Measurements from ENCODE around the gene ARAP3.

Gene ARAP3

DNA sequence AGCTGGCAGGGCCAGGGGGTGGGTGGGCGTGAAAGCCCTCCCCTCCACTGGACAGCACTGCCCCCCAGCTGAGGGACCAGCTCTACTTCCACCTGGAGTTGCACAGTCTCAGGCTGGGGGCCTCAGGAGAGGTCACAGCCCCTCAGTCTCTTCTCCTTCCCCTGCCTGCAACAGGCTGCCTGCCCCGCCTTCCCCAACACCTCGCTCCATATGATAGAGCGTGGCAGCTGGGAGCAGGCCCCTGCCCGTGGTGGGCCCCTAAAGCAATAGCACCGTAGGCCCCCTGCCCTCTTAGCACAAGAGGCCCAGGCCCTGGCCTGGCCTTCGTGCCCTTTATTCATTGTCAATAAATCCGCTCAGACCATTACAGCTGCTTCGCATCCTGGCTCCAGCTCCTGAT, 41.3 kb downstream of the ARAP3 start:
- H3K4me1 ChIP-seq (ENCODE audit: control insufficient read depth, insufficient read depth, low read length) = peaks cover 11% of the 10 kb centered on the region
- peaks cover 2% of the 10 kb centered on the region for H3K36me3 ChIP-seq (ENCODE audit: control insufficient read depth, insufficient read depth, low read length)

DNA sequence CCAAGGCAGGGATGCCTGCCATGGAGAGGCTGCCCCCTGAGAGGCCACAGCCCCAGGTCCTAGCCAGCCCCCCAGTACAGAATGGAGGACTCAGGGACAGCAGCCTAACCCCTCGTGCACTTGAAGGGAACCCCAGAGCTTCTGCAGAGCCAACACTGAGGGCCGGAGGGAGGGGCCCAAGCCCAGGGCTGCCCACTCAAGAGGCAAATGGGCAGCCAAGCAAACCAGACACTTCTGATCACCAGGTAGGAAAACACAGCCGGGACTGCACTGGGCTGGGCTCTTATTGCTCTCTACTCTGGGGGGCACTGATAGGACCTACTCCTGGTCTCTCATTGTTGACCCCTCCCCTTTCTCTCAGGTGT, 42.0 kb downstream of the ARAP3 start:
- Histone ChIP-seq H3K27ac (ENCODE audit: low read depth, low read length) (no peak overlapping the region), H3K27me3 (ENCODE audit: control insufficient read depth, insufficient read depth, low read length) (no peaks in the 10 kb centered on the region), H3K4me3 (ENCODE audit: low read length) (no peak overlapping the region), H3K9ac (ENCODE audit: low read length) (no peak overlapping the region), H3K4me1 (ENCODE audit: control insufficient read depth, insufficient read depth, low read length) (peaks cover 17% of the 10 kb centered on the region), H3K36me3 (ENCODE audit: control insufficient read depth, insufficient read depth, low read length) (no peaks in the 10 kb centered on the region)

More for the DNA sequence above, 41.3 kb downstream of the ARAP3 start:
- Histone ChIP-seq H3K27ac (ENCODE audit: low read depth, low read length) (no peak overlapping the region), H3K27me3 (ENCODE audit: control insufficient read depth, insufficient read depth, low read length) (no peaks in the 10 kb centered on the region), H3K4me3 (ENCODE audit: low read length) (no peak overlapping the region), H3K9ac (ENCODE audit: low read length) (no peak overlapping the region)

DNA sequence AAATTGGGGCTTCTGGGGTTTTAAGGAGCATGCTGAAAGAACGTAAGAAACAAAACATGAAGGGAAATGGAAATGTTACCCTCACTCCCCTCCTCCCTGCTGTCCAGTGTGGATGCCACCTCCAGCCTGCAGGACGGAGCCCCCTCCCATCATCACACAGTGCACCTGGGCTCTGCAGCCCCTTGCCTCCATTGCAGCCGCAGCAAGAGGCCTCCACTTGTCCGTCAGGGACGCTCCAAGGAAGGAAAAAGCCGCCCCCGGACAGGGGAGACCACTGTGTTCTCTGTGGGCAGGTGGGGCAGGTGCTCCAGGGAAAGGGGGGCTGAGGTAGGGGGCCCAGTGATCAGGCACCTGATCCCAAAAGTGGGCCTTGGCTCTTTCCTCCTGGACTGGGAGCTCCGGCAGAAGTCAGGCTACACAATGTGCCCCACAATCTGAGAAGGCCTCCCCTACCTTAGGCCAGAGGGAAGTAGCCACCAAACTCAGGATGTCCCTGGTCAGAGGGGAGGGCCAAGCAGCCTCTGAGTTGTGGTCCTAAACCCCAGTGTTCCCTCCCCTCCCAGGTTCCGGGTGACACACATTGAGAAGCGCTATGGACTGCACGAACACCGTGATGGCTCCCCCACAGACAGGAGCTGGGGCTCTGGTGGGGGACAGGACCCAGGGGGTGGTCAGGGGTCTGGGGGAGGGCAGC, 42.5 kb downstream of the ARAP3 start:
- Histone ChIP-seq H3K36me3 (ENCODE audit: control insufficient read depth, insufficient read depth, low read length) (no peaks in the 10 kb centered on the region), H3K9ac (ENCODE audit: low read length) (no peak overlapping the region), H3K4me1 (ENCODE audit: control insufficient read depth, insufficient read depth, low read length) (peaks cover 19% of the 10 kb centered on the region), H3K4me3 (ENCODE audit: low read length) (no peak overlapping the region), H3K27me3 (ENCODE audit: control insufficient read depth, insufficient read depth, low read length) (no peaks in the 10 kb centered on the region), H3K27ac (ENCODE audit: low read depth, low read length) (no peak overlapping the region)

DNA sequence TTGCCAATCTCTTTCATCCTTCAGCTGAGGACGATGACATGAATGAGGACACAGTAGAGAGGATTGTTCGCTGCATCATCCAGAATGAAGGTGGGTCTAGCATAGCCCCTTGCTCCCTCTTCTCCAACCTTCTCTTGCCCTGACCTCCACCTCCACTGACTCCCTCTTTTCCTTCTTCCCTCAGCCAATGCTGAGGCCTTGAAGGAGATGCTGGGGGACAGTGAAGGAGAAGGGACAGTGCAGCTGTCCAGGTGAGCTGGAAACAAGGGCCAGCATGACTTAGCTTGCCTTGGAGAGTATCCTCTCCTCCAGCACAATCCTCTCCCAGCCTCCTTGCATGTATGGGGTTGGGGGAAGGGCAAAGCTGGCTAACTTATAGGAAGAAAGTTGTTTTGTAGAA, 43.3 kb downstream of the ARAP3 start:
- no peaks in the 10 kb centered on the region for H3K36me3 ChIP-seq (ENCODE audit: control insufficient read depth, insufficient read depth, low read length)
- no peak overlapping the region for H3K27ac ChIP-seq (ENCODE audit: low read depth, low read length)
- H3K9ac ChIP-seq (ENCODE audit: low read length) = no peak overlapping the region
- H3K27me3 ChIP-seq (ENCODE audit: control insufficient read depth, insufficient read depth, low read length) = no peaks in the 10 kb centered on the region
- H3K4me3 ChIP-seq (ENCODE audit: low read length) = no peak overlapping the region
- peaks cover 19% of the 10 kb centered on the region for H3K4me1 ChIP-seq (ENCODE audit: control insufficient read depth, insufficient read depth, low read length)

DNA sequence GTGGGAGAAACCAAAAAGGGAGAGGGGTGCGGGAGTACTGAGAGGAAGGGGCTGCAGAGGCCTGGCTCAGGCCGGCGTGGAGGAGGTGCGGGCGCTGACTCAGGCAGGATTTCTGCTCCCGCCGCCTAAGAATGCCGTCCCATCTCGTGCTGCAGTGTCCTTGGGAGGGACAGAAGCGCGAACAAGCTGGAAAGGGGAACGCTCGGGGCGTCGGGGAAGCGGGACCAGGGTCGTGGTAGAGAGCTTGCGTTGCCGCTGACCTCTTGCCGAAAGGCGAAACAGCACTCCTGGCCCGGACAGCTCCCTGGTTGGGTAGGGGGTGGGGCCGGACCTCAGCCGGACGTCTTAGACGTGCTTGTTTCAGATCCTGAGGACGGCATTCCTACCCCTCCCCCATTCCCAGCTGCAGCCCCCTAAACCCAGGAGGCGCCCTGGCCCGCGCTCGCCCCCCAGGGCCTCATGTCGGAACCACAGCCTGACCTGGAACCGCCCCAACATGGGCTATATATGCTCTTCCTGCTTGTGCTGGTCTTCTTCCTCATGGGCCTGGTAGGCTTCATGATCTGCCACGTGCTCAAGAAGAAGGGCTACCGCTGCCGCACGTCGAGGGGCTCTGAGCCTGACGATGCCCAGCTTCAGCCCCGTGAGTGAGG, 44.1 kb downstream of the ARAP3 start:
- Histone ChIP-seq H3K27me3 (ENCODE audit: control insufficient read depth, insufficient read depth, low read length) (no peaks in the 10 kb centered on the region), H3K4me3 (ENCODE audit: low read length) (peak overlapping the region; percentile 99), H3K9ac (ENCODE audit: low read length) (no peak overlapping the region), H3K27ac (ENCODE audit: low read depth, low read length) (no peak overlapping the region), H3K4me1 (ENCODE audit: control insufficient read depth, insufficient read depth, low read length) (peaks cover 19% of the 10 kb centered on the region), H3K36me3 (ENCODE audit: control insufficient read depth, insufficient read depth, low read length) (no peaks in the 10 kb centered on the region)

DNA sequence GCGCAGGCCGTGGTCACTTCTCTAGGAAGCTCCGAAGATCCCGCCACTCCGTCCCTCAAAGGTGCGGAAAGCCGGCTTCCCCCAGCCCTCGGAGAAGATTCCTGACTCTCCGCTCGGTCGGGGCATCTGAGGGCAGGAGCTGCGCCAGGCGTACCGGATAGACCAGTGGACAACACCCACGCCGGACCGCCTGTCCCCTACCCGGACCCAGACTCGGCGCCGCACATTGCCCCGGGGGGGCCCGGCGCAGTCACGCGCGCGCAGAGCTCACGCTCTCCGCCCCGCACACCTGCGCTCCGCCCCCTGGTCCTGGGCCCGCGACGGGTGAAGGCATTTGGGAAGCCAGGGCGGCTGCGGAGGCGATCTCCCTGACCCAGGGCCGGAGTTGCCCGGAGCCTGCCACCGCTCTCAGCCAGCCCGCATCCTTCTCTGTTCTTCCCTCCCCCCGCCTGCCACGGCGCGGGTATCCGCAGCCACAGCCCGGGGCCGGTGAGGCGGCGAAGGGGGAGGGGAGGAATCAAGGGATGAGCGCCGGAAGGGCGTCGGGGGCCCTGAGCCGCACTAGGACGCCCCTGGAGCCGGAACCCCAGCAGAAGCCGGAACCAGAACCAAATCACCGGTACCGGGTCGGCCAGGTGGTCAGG, 44.8 kb downstream of the ARAP3 start:
- H3K36me3 ChIP-seq (ENCODE audit: control insufficient read depth, insufficient read depth, low read length) = no peaks in the 10 kb centered on the region
- peak overlapping the region; percentile 99 for H3K4me3 ChIP-seq (ENCODE audit: low read length)
- peaks cover 19% of the 10 kb centered on the region for H3K4me1 ChIP-seq (ENCODE audit: control insufficient read depth, insufficient read depth, low read length)
- no peak overlapping the region for H3K27ac ChIP-seq (ENCODE audit: low read depth, low read length)
- H3K9ac ChIP-seq (ENCODE audit: low read length) = no peak overlapping the region
- no peaks in the 10 kb centered on the region for H3K27me3 ChIP-seq (ENCODE audit: control insufficient read depth, insufficient read depth, low read length)

DNA sequence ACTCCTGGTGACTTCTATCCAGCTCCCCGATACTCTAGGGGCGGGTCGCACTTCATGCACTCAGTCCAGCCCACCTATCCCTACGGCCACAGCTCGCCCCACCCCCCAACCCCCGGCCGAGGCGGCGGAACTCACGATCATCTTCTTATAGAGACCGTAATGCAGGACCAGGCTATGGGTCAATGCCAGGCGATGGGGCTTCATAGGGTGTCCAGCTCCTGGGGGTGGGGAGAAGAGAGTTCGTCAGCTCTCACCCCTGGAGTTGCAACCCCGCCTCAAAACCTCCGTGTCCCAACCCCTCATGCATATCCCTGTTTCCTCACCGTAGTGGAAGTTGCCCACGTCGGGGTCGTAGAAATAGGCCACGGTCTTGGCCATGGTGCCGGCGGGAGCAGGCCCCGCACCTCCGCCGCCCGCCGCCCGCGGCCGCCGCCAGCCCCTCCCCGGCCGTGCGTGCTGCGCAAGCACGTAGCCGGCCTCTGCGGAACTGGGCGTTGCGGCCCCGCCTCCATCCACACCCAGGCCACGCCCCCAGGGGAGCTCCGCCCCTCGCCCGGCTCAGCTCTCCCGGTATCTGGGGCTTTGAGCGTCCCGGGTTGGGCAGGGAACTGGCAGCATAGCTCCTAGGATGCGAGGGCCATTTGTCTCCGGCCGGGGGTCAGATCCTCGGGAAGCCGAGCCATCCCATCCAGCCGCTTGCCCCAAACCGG, 45.5 kb downstream of the ARAP3 start, which contains the start of the genes HDAC3 and RELL2:
Gene HDAC3, minus strand, starts transcription at position 437 of the 710 bp plus-strand sequence. Its CDS starts 59 bp downstream, at position 378.
Gene RELL2, plus strand, starts transcription at position 585 of the 710 bp plus-strand sequence. CDS start 1,229 bp downstream, outside the sequence.
- peak within 1 kb of the TSS; percentile 99 for H3K4me3 ChIP-seq (ENCODE audit: low read length)
- H3K27ac ChIP-seq (ENCODE audit: low read depth, low read length) = peak within 1 kb of the TSS; percentile 72
- peak within 1 kb of the TSS; percentile 87 for H3K9ac ChIP-seq (ENCODE audit: low read length)
- H3K4me1 ChIP-seq (ENCODE audit: control insufficient read depth, insufficient read depth, low read length) = peaks cover 19% of the 10 kb centered on the region
- H3K36me3 ChIP-seq (ENCODE audit: control insufficient read depth, insufficient read depth, low read length) = no peaks in the 10 kb centered on the region
- no peaks in the 10 kb centered on the region for H3K27me3 ChIP-seq (ENCODE audit: control insufficient read depth, insufficient read depth, low read length)

DNA sequence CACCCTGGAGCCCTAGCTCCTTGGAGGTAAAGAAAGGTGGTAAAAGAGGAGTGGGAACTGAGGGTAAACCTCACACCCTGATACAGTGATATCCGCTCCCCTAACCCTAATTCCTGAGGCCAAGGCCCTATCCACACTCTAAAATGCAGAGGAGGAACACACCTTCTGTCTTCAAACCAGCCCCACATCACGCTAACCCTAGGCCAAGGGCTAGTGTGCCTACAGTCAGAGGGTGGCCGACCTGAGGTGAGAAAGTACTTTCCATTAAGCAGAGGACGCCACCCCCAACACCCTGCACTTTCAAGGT, 46.0 kb downstream of the ARAP3 start:
- H3K27ac ChIP-seq (ENCODE audit: low read depth, low read length) = peak overlapping the region; percentile 72
- H3K9ac ChIP-seq (ENCODE audit: low read length) = peak overlapping the region; percentile 87
- no peaks in the 10 kb centered on the region for H3K36me3 ChIP-seq (ENCODE audit: control insufficient read depth, insufficient read depth, low read length)
- peak overlapping the region; percentile 99 for H3K4me3 ChIP-seq (ENCODE audit: low read length)
- no peaks in the 10 kb centered on the region for H3K27me3 ChIP-seq (ENCODE audit: control insufficient read depth, insufficient read depth, low read length)
- H3K4me1 ChIP-seq (ENCODE audit: control insufficient read depth, insufficient read depth, low read length) = peaks cover 19% of the 10 kb centered on the region

DNA sequence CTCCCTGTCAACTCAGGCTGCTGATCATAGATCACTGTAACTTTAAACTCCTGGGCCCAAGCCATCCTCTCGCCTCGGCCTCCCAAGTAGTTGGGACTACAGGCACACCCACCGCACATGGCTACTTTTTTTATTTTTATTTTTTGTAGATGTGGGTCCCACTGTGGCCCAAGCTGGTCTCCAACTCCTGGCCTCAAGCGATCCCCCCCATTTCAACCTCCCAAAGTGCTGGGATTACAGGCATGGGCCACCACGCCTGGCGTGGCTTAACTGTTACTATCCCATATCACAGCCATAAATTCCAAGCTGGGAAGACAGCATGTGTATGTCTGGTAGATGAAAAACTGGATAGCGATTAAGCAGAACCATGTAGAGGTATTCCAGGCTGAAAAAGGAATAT, 46.4 kb downstream of the ARAP3 start:
- H3K27ac ChIP-seq (ENCODE audit: low read depth, low read length) = no peak overlapping the region
- H3K4me3 ChIP-seq (ENCODE audit: low read length) = peak overlapping the region; percentile 99
- no peak overlapping the region for H3K9ac ChIP-seq (ENCODE audit: low read length)
- H3K4me1 ChIP-seq (ENCODE audit: control insufficient read depth, insufficient read depth, low read length) = peaks cover 19% of the 10 kb centered on the region
- H3K36me3 ChIP-seq (ENCODE audit: control insufficient read depth, insufficient read depth, low read length) = no peaks in the 10 kb centered on the region
- no peaks in the 10 kb centered on the region for H3K27me3 ChIP-seq (ENCODE audit: control insufficient read depth, insufficient read depth, low read length)

DNA sequence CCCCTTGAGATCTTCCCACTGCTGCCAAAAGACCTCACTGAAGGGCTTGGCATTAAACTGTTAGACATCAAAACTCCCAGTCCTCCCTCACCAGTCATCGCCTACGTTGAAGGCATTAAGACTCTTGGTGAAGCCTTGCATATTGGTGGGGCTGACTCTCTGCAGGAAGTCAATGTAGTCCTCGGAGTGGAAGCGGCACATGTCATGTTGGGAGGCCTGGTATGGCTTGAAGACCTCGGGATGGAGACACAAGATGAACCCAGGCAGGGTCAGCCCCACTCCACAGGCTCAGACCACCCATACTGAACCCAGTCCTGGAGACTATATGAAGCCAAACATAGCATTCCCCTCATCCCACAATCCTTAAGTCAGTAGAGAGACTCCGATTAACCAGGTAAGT, 47.3 kb downstream of the ARAP3 start:
- peaks cover 19% of the 10 kb centered on the region for H3K4me1 ChIP-seq (ENCODE audit: control insufficient read depth, insufficient read depth, low read length)
- peaks cover 2% of the 10 kb centered on the region for H3K36me3 ChIP-seq (ENCODE audit: control insufficient read depth, insufficient read depth, low read length)
- H3K27me3 ChIP-seq (ENCODE audit: control insufficient read depth, insufficient read depth, low read length) = no peaks in the 10 kb centered on the region
- no peak overlapping the region for H3K4me3 ChIP-seq (ENCODE audit: low read length)
- H3K27ac ChIP-seq (ENCODE audit: low read depth, low read length) = no peak overlapping the region
- H3K9ac ChIP-seq (ENCODE audit: low read length) = no peak overlapping the region

DNA sequence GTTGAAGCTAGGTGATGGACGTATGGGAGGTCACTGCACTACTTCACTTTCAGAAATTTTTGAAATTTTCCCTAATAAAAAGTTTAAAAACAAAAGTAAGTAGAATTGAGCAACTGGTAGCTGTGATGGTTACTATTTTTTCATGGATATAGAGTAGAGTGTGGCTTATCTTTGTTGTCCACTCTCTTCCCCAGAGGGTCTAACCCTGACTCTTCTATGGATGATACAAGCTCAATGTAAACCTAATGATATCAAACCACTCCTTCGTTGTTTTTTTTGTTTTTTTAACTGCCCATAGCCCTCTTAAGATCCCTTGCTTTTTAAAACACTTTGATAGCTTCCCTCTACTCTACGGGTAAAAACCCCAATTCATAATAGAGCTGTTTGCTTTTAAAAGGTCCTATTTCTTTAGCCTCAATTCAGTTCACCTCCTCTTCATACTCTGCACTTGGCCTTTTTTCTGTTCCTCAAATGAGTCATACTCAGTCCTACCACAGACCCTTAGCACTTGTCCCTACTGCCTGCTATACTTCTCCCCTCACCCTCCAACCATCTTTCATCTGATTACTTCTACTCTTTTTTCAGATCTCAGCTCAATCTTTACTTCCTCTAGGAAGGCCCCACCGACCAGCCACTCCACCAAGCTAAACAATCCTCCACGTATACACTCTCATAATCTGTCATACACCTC, 48.0 kb downstream of the ARAP3 start:
- peaks cover 8% of the 10 kb centered on the region for H3K36me3 ChIP-seq (ENCODE audit: control insufficient read depth, insufficient read depth, low read length)
- H3K4me3 ChIP-seq (ENCODE audit: low read length) = no peak overlapping the region
- H3K9ac ChIP-seq (ENCODE audit: low read length) = no peak overlapping the region
- H3K4me1 ChIP-seq (ENCODE audit: control insufficient read depth, insufficient read depth, low read length) = peaks cover 19% of the 10 kb centered on the region
- no peak overlapping the region for H3K27ac ChIP-seq (ENCODE audit: low read depth, low read length)
- no peaks in the 10 kb centered on the region for H3K27me3 ChIP-seq (ENCODE audit: control insufficient read depth, insufficient read depth, low read length)

DNA sequence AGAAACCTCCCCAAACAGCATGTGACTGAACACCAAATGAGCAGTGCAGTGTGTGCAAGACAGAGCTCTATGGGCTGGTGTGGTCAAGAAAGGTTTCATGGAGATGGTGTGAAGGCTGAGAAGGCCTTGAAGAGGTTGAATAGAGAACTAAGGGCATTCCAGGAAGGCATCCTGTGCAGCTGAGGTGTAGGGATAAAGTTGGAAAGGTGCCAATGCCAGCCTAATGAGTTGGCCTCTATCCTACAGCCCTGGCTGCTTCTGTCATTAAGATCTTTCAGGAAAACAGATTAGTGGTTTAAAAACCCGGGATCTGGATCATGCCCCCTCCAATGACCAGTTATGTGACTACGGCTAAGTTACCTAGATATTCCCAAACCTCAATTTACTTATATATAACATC, 49.4 kb downstream of the ARAP3 start:
- peaks cover 18% of the 10 kb centered on the region for H3K4me1 ChIP-seq (ENCODE audit: control insufficient read depth, insufficient read depth, low read length)
- H3K9ac ChIP-seq (ENCODE audit: low read length) = no peak overlapping the region
- H3K4me3 ChIP-seq (ENCODE audit: low read length) = no peak overlapping the region
- no peaks in the 10 kb centered on the region for H3K27me3 ChIP-seq (ENCODE audit: control insufficient read depth, insufficient read depth, low read length)
- H3K36me3 ChIP-seq (ENCODE audit: control insufficient read depth, insufficient read depth, low read length) = peaks cover 19% of the 10 kb centered on the region
- H3K27ac ChIP-seq (ENCODE audit: low read depth, low read length) = no peak overlapping the region

Measured in rectal smooth muscle tissue (tissue), 1 donor.